ENCODE measurements around the gene SPDYE4.

The SPDYE4 gene

GRCh38 chr17:8705427-8705826 is 52.9 kb downstream of the SPDYE4 start (continued):
- TF ChIP-seq, protein P1, sequence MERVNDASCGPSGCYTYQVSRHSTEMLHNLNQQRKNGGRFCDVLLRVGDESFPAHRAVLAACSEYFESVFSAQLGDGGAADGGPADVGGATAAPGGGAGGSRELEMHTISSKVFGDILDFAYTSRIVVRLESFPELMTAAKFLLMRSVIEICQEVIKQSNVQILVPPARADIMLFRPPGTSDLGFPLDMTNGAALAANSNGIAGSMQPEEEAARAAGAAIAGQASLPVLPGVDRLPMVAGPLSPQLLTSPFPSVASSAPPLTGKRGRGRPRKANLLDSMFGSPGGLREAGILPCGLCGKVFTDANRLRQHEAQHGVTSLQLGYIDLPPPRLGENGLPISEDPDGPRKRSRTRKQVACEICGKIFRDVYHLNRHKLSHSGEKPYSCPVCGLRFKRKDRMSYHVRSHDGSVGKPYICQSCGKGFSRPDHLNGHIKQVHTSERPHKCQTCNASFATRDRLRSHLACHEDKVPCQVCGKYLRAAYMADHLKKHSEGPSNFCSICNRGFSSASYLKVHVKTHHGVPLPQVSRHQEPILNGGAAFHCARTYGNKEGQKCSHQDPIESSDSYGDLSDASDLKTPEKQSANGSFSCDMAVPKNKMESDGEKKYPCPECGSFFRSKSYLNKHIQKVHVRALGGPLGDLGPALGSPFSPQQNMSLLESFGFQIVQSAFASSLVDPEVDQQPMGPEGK (CRISPR knock-in tag; IDR thresholded peaks at IDR 0.05; ENCODE audit: borderline replicate concordance): no peak
- no peak for TF ChIP-seq PPARA (CRISPR knock-in tag; IDR thresholded peaks at IDR 0.05; ENCODE audit: borderline replicate concordance)
- TF ChIP-seq ESRRG (CRISPR knock-in tag; IDR thresholded peaks at IDR 0.05): no peak
- TF ChIP-seq GLIS3 (CRISPR knock-in tag; IDR thresholded peaks at IDR 0.05): no peak
- TF ChIP-seq, protein P2, sequence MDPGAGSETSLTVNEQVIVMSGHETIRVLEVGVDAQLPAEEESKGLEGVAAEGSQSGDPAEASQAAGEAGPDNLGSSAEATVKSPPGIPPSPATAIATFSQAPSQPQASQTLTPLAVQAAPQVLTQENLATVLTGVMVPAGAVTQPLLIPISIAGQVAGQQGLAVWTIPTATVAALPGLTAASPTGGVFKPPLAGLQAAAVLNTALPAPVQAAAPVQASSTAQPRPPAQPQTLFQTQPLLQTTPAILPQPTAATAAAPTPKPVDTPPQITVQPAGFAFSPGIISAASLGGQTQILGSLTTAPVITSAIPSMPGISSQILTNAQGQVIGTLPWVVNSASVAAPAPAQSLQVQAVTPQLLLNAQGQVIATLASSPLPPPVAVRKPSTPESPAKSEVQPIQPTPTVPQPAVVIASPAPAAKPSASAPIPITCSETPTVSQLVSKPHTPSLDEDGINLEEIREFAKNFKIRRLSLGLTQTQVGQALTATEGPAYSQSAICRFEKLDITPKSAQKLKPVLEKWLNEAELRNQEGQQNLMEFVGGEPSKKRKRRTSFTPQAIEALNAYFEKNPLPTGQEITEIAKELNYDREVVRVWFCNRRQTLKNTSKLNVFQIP (CRISPR knock-in tag; IDR thresholded peaks at IDR 0.05; ENCODE audit: borderline replicate concordance, low read depth): no peak
- no peak for TF ChIP-seq ZNF8 (CRISPR knock-in tag; IDR thresholded peaks at IDR 0.05)

DNA sequence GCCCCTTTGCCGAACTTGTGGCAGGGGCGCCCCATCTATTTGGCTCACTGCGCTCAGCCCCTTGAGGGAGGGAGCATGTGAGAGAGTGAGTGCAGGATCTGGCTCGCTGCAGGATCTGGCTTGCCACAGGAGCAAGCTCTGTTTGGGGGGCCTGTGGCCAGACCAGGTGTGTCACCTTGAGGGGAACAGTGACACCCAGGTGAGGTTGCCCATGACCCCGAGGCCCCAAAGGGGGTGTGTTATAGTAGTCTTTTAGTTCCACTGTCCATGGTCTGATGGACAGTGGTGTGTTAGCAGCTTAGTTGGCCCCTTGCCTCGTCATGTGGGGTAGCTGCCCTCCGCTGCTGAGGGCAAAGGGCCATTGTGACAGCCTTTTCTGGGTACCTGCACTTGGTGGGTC is 55.3 kb downstream of the SPDYE4 start:
- no peak for TF ChIP-seq PPARA (CRISPR knock-in tag; IDR thresholded peaks at IDR 0.05; ENCODE audit: borderline replicate concordance)
- TF ChIP-seq, protein P2 (CRISPR knock-in tag; IDR thresholded peaks at IDR 0.05; ENCODE audit: borderline replicate concordance, low read depth): no peak
- no peak for TF ChIP-seq ZFP3 (CRISPR knock-in tag; IDR thresholded peaks at IDR 0.05)
- TF ChIP-seq ZFP30 (CRISPR knock-in tag; IDR thresholded peaks at IDR 0.05): no peak
- no peak for TF ChIP-seq CSRNP3 (CRISPR knock-in tag; IDR thresholded peaks at IDR 0.05)
- no peak for TF ChIP-seq TSHZ2 (CRISPR knock-in tag; IDR thresholded peaks at IDR 0.05)
- TF ChIP-seq ZC3H10 (CRISPR knock-in tag; IDR thresholded peaks at IDR 0.05): no peak
- TF ChIP-seq ZNF8 (CRISPR knock-in tag; IDR thresholded peaks at IDR 0.05): no peak
- ATAC-seq: no peak

DNA sequence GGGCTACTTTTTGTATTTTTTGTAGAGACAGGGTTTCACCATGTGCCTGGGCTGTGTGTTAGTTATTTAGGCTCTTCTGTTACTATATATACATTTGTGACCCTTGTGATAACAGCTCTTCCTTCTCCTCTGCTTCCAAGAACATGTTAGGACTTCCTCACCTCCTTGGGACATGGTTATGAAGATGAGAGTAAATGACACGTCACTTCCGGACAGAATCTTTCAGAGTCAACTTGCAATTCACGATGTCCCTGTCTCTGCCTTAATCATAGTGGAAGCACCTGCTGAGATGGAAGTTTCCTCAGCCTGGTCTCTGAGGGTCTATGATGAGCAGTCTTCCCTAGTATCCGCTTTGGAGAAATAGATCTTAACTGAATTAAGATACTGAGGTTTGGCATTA is 56.6 kb downstream of the SPDYE4 start:
- TF ChIP-seq TSHZ2 (CRISPR knock-in tag; IDR thresholded peaks at IDR 0.05): no peak
- no peak for TF ChIP-seq GLIS3 (CRISPR knock-in tag; IDR thresholded peaks at IDR 0.05)
- no peak for TF ChIP-seq ZNF70 (CRISPR knock-in tag; IDR thresholded peaks at IDR 0.05)
- no peak for TF ChIP-seq BACH2 (CRISPR knock-in tag; IDR thresholded peaks at IDR 0.05; ENCODE audit: borderline replicate concordance)
- TF ChIP-seq, protein P1 (CRISPR knock-in tag; IDR thresholded peaks at IDR 0.05; ENCODE audit: borderline replicate concordance): no peak
- TF ChIP-seq OSR1 (CRISPR knock-in tag; IDR thresholded peaks at IDR 0.05): no peak
- no peak for TF ChIP-seq CREB5 (CRISPR knock-in tag; IDR thresholded peaks at IDR 0.05; ENCODE audit: low read depth)
- TF ChIP-seq TOX (CRISPR knock-in tag; IDR thresholded peaks at IDR 0.05; ENCODE audit: borderline replicate concordance): no peak
- TF ChIP-seq CSDC2 (CRISPR knock-in tag; IDR thresholded peaks at IDR 0.05): no peak
- TF ChIP-seq ISL1 (CRISPR knock-in tag; IDR thresholded peaks at IDR 0.05): no peak
- TF ChIP-seq RARB (CRISPR knock-in tag; IDR thresholded peaks at IDR 0.05): no peak
- TF ChIP-seq ZNF8 (CRISPR knock-in tag; IDR thresholded peaks at IDR 0.05): no peak
- TF ChIP-seq ZC3H10 (CRISPR knock-in tag; IDR thresholded peaks at IDR 0.05): no peak
- TF ChIP-seq ESRRG (CRISPR knock-in tag; IDR thresholded peaks at IDR 0.05): no peak
- no peak for TF ChIP-seq TCF4 (CRISPR knock-in tag; IDR thresholded peaks at IDR 0.05; ENCODE audit: borderline replicate concordance)

More for the DNA sequence above, 56.6 kb downstream of the SPDYE4 start:
- ATAC-seq: no peak

Data from SK-N-SH treated with all-trans-retinoic acid at 6 μM for 48 hours (cell line).